ENCODE data around the gene MROH9.

DNA sequence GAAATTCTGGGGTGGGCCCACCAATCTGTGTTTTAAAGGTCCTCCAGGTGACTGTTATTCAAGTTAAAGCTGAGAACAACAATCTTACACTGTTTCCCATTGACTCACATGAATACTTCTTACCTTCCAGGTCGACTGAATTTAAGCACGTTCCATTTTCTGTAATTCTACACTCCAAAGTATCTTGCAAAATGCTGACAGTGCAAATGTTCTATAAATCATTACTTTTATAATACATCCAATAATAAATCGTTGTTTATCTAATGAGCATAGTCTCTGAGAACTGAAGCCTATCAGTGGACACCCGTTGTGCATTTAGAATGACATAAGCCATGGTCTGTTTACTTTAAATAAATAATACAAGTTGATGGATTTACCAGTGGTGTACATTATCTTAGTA, 79.5 kb downstream of the MROH9 start:
- TF ChIP-seq EZH2 (IDR thresholded peaks at IDR 0.05; ENCODE audit: borderline replicate concordance, low read length) = no peak
- TF ChIP-seq, protein P1, sequence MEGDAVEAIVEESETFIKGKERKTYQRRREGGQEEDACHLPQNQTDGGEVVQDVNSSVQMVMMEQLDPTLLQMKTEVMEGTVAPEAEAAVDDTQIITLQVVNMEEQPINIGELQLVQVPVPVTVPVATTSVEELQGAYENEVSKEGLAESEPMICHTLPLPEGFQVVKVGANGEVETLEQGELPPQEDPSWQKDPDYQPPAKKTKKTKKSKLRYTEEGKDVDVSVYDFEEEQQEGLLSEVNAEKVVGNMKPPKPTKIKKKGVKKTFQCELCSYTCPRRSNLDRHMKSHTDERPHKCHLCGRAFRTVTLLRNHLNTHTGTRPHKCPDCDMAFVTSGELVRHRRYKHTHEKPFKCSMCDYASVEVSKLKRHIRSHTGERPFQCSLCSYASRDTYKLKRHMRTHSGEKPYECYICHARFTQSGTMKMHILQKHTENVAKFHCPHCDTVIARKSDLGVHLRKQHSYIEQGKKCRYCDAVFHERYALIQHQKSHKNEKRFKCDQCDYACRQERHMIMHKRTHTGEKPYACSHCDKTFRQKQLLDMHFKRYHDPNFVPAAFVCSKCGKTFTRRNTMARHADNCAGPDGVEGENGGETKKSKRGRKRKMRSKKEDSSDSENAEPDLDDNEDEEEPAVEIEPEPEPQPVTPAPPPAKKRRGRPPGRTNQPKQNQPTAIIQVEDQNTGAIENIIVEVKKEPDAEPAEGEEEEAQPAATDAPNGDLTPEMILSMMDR (conservative IDR thresholded peaks at IDR 0.05 in 1 of 2, IDR thresholded peaks at IDR 0.05 in 1 of 2; ENCODE audit: extremely low read depth in 1 of 2, insufficient read depth in 1 of 2, low read depth in 1 of 2, low read length in 2 of 2) = no peak
